ENCODE measurements around the gene CYB5R3.

The CYB5R3 gene

DNA sequence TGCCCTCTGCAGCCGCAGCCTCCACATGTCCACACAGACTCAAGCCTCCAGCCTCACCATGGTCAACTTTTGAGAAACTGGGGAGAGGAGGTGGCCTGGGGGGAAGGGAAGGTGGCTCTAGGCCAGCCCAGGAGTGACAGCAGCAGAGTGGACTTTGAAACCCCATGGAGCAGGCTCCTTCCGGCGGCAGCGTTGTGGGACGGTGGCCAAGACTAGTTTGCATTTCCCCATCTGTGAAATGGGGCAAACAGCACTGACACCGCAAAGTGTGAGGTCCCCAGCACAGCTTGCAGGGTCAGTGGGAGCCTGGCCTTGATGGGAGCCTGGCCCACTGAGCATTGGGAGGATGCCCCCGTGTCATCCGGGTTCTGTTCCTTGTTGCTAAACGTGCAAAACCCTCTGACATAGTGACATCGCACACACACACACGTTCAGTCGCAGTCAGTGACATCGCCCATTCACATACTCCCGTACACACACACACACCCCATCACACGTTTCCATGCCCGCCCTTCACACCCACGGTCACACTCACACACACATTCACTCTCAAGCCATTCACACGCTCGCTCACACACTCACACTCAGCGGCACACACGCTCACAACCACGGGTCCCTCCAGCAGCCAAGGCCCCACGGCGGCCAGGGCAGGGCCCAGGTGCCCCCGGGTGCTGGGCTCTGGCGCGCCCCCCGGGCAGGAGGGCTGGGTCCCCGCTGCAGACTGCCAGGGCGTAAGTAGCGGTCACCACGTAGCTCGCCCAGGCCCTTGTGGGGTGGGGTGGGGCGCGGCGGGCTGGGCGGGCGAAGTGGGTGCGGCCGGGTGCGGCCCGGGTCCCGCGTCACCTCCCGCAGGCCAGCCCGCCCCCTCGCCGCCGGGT, 585 bp downstream of the CYB5R3 start:
- TF ChIP-seq NFIC (IDR thresholded peaks at IDR 0.05), result peak; percentile 58; the same call in 1 of the 2 replicates
- TF ChIP-seq YY1 (IDR thresholded peaks at IDR 0.05; ENCODE audit: low read depth), result no peak

DNA sequence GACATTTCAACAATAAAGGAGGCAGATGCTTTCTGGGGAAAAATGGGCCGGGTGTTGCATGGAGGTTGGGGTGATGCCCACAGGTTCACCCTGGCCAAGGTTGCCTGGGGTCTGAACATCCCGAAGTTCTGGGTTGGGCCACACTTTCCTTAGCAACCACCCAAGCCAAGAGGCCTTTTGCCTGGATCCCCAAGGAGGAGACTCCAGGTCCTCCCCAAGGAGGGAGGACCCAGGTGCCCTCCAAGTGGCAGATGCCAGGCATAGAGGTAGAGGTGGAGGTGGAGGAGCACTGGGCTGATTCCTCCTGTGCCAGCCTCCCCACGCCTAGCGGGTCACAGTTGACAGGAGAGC, 1.2 kb downstream of the CYB5R3 start:
- TF ChIP-seq CREB1 (IDR thresholded peaks at IDR 0.05; ENCODE audit: low read depth), result no peak
- TF ChIP-seq ZBTB7A (IDR thresholded peaks at IDR 0.05; ENCODE audit: low read depth), result no peak
- TF ChIP-seq RAD21 (IDR thresholded peaks at IDR 0.05; ENCODE audit: low read depth), result no peak

DNA sequence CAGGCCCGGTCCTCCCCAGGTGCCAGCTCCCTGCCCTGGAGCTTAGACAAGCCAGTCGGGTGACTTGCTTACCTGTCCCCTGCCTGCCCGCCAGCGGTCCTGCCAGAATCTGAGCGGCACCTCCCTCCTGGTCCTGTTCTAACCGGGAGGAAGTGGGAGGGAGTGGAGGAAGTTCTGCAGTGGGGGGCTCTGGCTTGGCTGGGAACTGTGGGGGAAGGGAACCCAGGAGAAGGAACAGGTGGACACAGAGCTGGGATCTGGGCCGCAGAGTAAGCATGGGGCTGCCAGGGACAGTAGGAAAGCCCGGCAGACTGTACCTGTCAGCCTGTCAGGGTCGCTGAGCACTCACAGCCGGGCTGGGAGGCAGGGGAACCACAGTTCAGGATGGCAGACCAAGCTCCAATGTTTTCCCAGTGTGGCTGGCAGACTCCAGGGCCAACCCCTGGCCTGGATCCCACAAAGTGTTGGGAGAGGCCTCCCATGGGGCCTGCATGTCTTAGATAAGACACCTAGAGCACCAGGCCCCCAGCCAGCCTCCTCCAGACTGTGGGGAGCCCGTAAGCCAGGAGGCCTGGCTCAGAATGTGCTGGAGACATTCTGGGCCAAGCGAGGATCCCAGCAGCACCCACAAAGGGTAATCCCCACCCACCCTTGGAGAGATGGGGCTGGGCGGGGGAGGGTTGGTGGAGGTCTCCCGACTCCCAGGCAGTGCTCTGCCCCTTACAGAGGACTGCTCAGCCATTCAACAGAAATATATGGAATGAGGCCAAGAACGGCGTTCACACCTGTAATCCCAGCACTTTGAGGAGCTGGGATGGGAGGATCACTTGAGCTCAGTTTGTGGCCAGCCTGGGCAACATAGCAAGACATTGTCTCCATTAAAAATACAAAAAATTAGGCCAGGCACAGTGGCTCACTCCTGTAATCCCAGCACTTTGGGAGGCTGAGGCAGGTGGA, 2.3 kb downstream of the CYB5R3 start:
- no peak for TF ChIP-seq FOXM1 (IDR thresholded peaks at IDR 0.05; ENCODE audit: borderline replicate concordance, low read depth)

GRCh38 chr22:42645938-42646568, 3.1 kb downstream of the CYB5R3 start:
- no peak for TF ChIP-seq EP300 (IDR thresholded peaks at IDR 0.05; ENCODE audit: borderline replicate concordance)
- TF ChIP-seq TEAD4 (IDR thresholded peaks at IDR 0.05), result no peak
- TF ChIP-seq NFIC (IDR thresholded peaks at IDR 0.05), result no peak
- TF ChIP-seq CREB1 (IDR thresholded peaks at IDR 0.05; ENCODE audit: low read depth), result no peak
- no peak for TF ChIP-seq EGR1 (IDR thresholded peaks at IDR 0.05)
- no peak for TF ChIP-seq ZBTB7A (IDR thresholded peaks at IDR 0.05; ENCODE audit: low read depth)
- no peak for TF ChIP-seq TCF12 (IDR thresholded peaks at IDR 0.05; ENCODE audit: low read depth)
- TF ChIP-seq CEBPB (IDR thresholded peaks at IDR 0.05), result no peak
- no peak for TF ChIP-seq FOXM1 (IDR thresholded peaks at IDR 0.05; ENCODE audit: borderline replicate concordance, low read depth)
- TF ChIP-seq, protein P1, sequence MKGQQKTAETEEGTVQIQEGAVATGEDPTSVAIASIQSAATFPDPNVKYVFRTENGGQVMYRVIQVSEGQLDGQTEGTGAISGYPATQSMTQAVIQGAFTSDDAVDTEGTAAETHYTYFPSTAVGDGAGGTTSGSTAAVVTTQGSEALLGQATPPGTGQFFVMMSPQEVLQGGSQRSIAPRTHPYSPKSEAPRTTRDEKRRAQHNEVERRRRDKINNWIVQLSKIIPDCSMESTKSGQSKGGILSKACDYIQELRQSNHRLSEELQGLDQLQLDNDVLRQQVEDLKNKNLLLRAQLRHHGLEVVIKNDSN (IDR thresholded peaks at IDR 0.05), result no peak
- no peak for TF ChIP-seq REST (IDR thresholded peaks at IDR 0.05; ENCODE audit: low read depth)
- TF ChIP-seq MAX (IDR thresholded peaks at IDR 0.05), result no peak
- no peak for TF ChIP-seq TAF1 (IDR thresholded peaks at IDR 0.05; ENCODE audit: low read depth)
- TF ChIP-seq RAD21 (IDR thresholded peaks at IDR 0.05; ENCODE audit: low read depth), result no peak
- no peak for TF ChIP-seq YY1 (IDR thresholded peaks at IDR 0.05; ENCODE audit: low read depth)

GRCh38 chr22:42645341-42645937, 3.8 kb downstream of the CYB5R3 start:
- TF ChIP-seq CREB1 (IDR thresholded peaks at IDR 0.05; ENCODE audit: low read depth), result no peak
- TF ChIP-seq TCF12 (IDR thresholded peaks at IDR 0.05; ENCODE audit: low read depth), result no peak
- no peak for TF ChIP-seq TEAD4 (IDR thresholded peaks at IDR 0.05)
- no peak for TF ChIP-seq NFIC (IDR thresholded peaks at IDR 0.05)
- TF ChIP-seq EP300 (IDR thresholded peaks at IDR 0.05; ENCODE audit: borderline replicate concordance), result no peak
- no peak for TF ChIP-seq REST (IDR thresholded peaks at IDR 0.05; ENCODE audit: low read depth)
- no peak for TF ChIP-seq YY1 (IDR thresholded peaks at IDR 0.05; ENCODE audit: low read depth)
- TF ChIP-seq FOXM1 (IDR thresholded peaks at IDR 0.05; ENCODE audit: borderline replicate concordance, low read depth), result no peak
- TF ChIP-seq TAF1 (IDR thresholded peaks at IDR 0.05; ENCODE audit: low read depth), result no peak

Data from Ishikawa (cell line).